ENCODE data around the gene GMIP. TPM values are rescaled to one million over a fixed set of nuclear protein-coding genes. Genes with fewer than 3 reads are reported as not detected.

The GMIP gene
- total and polyA plus RNA-seq, 2 donors (not counting 3 experiments of a cell fraction or from before 2014, with no cell fraction given), result 7.8 to 19.8 TPM

DNA sequence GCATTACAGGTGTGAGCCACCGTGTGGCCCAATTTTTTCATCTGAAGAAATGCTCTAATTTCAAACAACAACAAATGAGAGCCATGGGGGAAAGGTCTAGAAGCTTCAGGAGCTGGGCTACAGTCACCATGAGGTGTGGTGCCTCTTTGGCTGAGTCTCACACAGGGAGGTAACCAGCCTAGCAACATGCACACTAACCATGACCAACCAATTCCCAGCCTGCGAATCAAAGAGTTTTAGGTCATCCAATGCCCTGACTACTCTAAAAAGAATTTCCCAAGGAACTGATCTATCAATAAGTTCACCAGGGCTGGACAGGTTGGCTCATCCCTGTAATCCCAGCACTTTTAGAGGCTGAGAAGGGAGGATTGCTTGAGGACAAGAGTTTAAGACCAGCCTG, 54.9 kb downstream of the GMIP start:
- H3K4me2 ChIP-seq (ENCODE audit: insufficient read depth, low read length), result no peak overlapping the region
- no peaks in the 10 kb centered on the region for H3K79me2 ChIP-seq (ENCODE audit: control insufficient read depth, insufficient read depth, low read length)
- H3K9me1 ChIP-seq (replicated peaks; ENCODE audit: control insufficient read depth, extremely low read depth, insufficient read depth, low read length), result no peaks in the 10 kb centered on the region
- CTCF ChIA-PET, result no interaction called here
- no TSS peak for BruUV-seq (replicated peaks)
- H3K27me3 ChIP-seq (ENCODE audit: control insufficient read depth in 2 of 2, insufficient read depth in 2 of 2, low read length in 2 of 2), result no peaks in the 10 kb centered on the region
- dilution Hi-C loops (cut with MboI; ENCODE audit: extremely low pct_ligation_motif_present, low sequenced_read_pairs), result no loop called here
- intact Hi-C loops (cut with micrococcal nuclease), result no loop called here
- no peaks in the 10 kb centered on the region for H3K9me3 ChIP-seq (replicated peaks; ENCODE audit: control insufficient read depth, insufficient read depth, low read length)
- H4K20me1 ChIP-seq (replicated peaks; ENCODE audit: control insufficient read depth, extremely low read depth, insufficient read depth, low read length), result no peaks in the 10 kb centered on the region
- DNase-seq (ENCODE audit: low read depth, low spot score) (no peak), FAIRE-seq (no peak)
- TF ChIP-seq MYC (IDR thresholded peaks at IDR 0.05; ENCODE audit: low read depth, low read length) (no peak), POLR2AphosphoS5 (IDR thresholded peaks at IDR 0.05; ENCODE audit: insufficient read depth, low read depth, low read length) (no peak), EZH2 (IDR thresholded peaks at IDR 0.05; ENCODE audit: borderline replicate concordance, low read depth, low read length, severe bottlenecking) (no peak), POLR2A (IDR thresholded peaks at IDR 0.05; ENCODE audit: low read depth, low read length) (no peak), FOS (IDR thresholded peaks at IDR 0.05; ENCODE audit: borderline replicate concordance, insufficient read depth, low read length) (no peak), JUN (IDR thresholded peaks at IDR 0.05; ENCODE audit: borderline replicate concordance, insufficient read depth, insufficient read length, low read depth) (no peak), GATA2 (IDR thresholded peaks at IDR 0.05; ENCODE audit: insufficient read depth, insufficient read length, low read depth, low read length) (no peak)
- TF ChIP-seq, protein P1, sequence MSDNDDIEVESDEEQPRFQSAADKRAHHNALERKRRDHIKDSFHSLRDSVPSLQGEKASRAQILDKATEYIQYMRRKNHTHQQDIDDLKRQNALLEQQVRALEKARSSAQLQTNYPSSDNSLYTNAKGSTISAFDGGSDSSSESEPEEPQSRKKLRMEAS (IDR thresholded peaks at IDR 0.05; ENCODE audit: insufficient read depth, insufficient read length), result no peak
- TF ChIP-seq, protein P2, sequence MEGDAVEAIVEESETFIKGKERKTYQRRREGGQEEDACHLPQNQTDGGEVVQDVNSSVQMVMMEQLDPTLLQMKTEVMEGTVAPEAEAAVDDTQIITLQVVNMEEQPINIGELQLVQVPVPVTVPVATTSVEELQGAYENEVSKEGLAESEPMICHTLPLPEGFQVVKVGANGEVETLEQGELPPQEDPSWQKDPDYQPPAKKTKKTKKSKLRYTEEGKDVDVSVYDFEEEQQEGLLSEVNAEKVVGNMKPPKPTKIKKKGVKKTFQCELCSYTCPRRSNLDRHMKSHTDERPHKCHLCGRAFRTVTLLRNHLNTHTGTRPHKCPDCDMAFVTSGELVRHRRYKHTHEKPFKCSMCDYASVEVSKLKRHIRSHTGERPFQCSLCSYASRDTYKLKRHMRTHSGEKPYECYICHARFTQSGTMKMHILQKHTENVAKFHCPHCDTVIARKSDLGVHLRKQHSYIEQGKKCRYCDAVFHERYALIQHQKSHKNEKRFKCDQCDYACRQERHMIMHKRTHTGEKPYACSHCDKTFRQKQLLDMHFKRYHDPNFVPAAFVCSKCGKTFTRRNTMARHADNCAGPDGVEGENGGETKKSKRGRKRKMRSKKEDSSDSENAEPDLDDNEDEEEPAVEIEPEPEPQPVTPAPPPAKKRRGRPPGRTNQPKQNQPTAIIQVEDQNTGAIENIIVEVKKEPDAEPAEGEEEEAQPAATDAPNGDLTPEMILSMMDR (IDR thresholded peaks at IDR 0.05; ENCODE audit: extremely low read depth in 1 of 2, insufficient read depth in 1 of 2, low read depth in 1 of 2, low read length in 2 of 2), result no peak
- H3K36me3 ChIP-seq (ENCODE audit: control insufficient read depth in 2 of 2, extremely low read depth in 1 of 2, insufficient read depth in 2 of 2, low read length in 2 of 2), result no peaks in the 10 kb centered on the region
- no peak overlapping the region for H2AFZ ChIP-seq (ENCODE audit: low read depth, low read length)
- H3K4me3 ChIP-seq (replicated peaks in 1 of 3; ENCODE audit: insufficient read depth in 1 of 3, low read depth in 1 of 3, low read length in 3 of 3), result no peak overlapping the region
- no peak overlapping the region for H3K27ac ChIP-seq (ENCODE audit: insufficient read depth, low read depth, low read length)
- POLR2A ChIA-PET, result no interaction called here
- H3K9ac ChIP-seq (replicated peaks; ENCODE audit: extremely low read depth, insufficient read depth, low read length), result no peak overlapping the region
- H3K4me1 ChIP-seq (ENCODE audit: control insufficient read depth, extremely low read depth, insufficient read depth, low read length), result no peaks in the 10 kb centered on the region

Measured in endothelial cell of umbilical vein (primary cell).